HG03432 (cell line): ENCODE results near the gene ABCC4.
"Not testable (repeated sequence)": the region's sequence is repeated elsewhere in the genome, so short reads cannot be mapped to it uniquely, and the experiment has no call there.

Experiments
- ATAC-seq: cut with Tn5 transposase; IDR thresholded peaks from one replicate; pipeline ENCODE4 v1.9.1; 2021; ENCODE audit warnings: mild to moderate bottlenecking, moderate library complexity; ENCODE audit not compliant: unreplicated experiment

The ABCC4 gene

GRCh38 chr13:95201814-95202651 is 99.2 kb downstream of the ABCC4 start:
- ATAC-seq: no peak

- ATAC-seq: not testable (repeated sequence)
Measured at GRCh38 chr13:95200386-95200957, 100.8 kb downstream of the ABCC4 start.

GRCh38 chr13:95199896-95200295 is 101.4 kb downstream of the ABCC4 start:
- no peak for ATAC-seq

- ATAC-seq: not testable (repeated sequence)
Measured at GRCh38 chr13:95198606-95199005, 102.6 kb downstream of the ABCC4 start.

GRCh38 chr13:95197548-95197947 is 103.7 kb downstream of the ABCC4 start:
- no peak for ATAC-seq

- ATAC-seq: no peak
Measured at GRCh38 chr13:95195146-95195545, 106.1 kb downstream of the ABCC4 start.

- no peak for ATAC-seq
Measured at GRCh38 chr13:95193509-95194230, 107.6 kb downstream of the ABCC4 start.

- ATAC-seq: no peak
Measured at GRCh38 chr13:95192998-95193397, 108.3 kb downstream of the ABCC4 start.

- ATAC-seq: not testable (repeated sequence)
Measured at GRCh38 chr13:95192564-95192945, 108.7 kb downstream of the ABCC4 start.

GRCh38 chr13:95191821-95192563 is 109.3 kb downstream of the ABCC4 start:
- ATAC-seq: peak; percentile 97

GRCh38 chr13:95188128-95188527 is 113.1 kb downstream of the ABCC4 start:
- ATAC-seq: no peak

- peak; percentile 30 for ATAC-seq
Measured at GRCh38 chr13:95185851-95186250, 115.4 kb downstream of the ABCC4 start.

- ATAC-seq: no peak
Measured at GRCh38 chr13:95185311-95185710, 115.9 kb downstream of the ABCC4 start.

- ATAC-seq: no peak
Measured at GRCh38 chr13:95184317-95184716, 116.9 kb downstream of the ABCC4 start.

GRCh38 chr13:95182570-95183265 is 118.5 kb downstream of the ABCC4 start:
- ATAC-seq: peak; percentile 50

- peak; percentile 70 for ATAC-seq
Measured at GRCh38 chr13:95181586-95181985, 119.7 kb downstream of the ABCC4 start.

- ATAC-seq: no peak
Measured at GRCh38 chr13:95180513-95181245, 120.6 kb downstream of the ABCC4 start.

- no peak for ATAC-seq
Measured at GRCh38 chr13:95176611-95177259, 124.5 kb downstream of the ABCC4 start.

- ATAC-seq: no peak
Measured at GRCh38 chr13:95174517-95174916, 126.7 kb downstream of the ABCC4 start.
